K562 (cell line): Measurements from ENCODE around the gene SDK1. TPM values are rescaled to one million over a fixed set of nuclear protein-coding genes. Genes with fewer than 3 reads are reported as not detected.

ENCODE experiments used
- ATAC-seq: fragments of 200-7000 bp; cut with Tn5 transposase; 3 replicates; pipeline ENCODE4 v1.9.1; 2020; ENCODE audit warnings: moderate library complexity
- BruUV-seq: library from RNA; stranded (reverse); fragments of 400-500 nt; replicated peaks from 2 replicates; lab custom pipeline; 2021; lab: Mats Ljungman, UMichigan
- CTCF ChIA-PET: fragments of 300-600 bp; formaldehyde crosslinking; extraction: SDS; loops from one replicate; lab custom pipeline; 2021; ENCODE audit warnings: low intra/inter-chr PET ratio; lab: Yijun Ruan, JAX
- POLR2A ChIA-PET: fragments of 300-600, 350-650 bp; sonication (Branson Sonifier 250); formaldehyde crosslinking; extraction: SDS; loops from one replicate; lab custom pipeline; 2021; ENCODE audit warnings: antibody characterized with exemption, inconsistent platforms; lab: Yijun Ruan, JAX
- DNase-seq, 4 experiments: peaks; one replicate each; pipeline versions ENCODE4 v3.0.0 to v3.0.0-alpha.2; 2011 to 2018; ENCODE audit warnings: low spot score in 3 of 4, mixed read lengths in 3 of 4; ENCODE audit errors: extremely low read depth in 1 of 4
- FAIRE-seq: peaks from 2 replicates; lab custom pipeline; 2011; peaks lifted over from hg19 to GRCh38; lab: Jason Lieb, UNC
- H2AFZ ChIP-seq: 2 replicates; pipeline ENCODE4 v1.6.0; 2011; ENCODE audit warnings: low read depth, low read length, control low read depth, inconsistent platforms
- H3K27ac ChIP-seq: fragments of 200-600 bp; 3 replicates; pipeline ENCODE4 v1.8.0; 2011; ENCODE audit warnings: low read depth, mild to moderate bottlenecking, control low read depth, inconsistent platforms, low read length, moderate library complexity, mixed read lengths; ENCODE audit errors: extremely low read depth
- H3K27me3 ChIP-seq, 2 experiments: fragments of 300-600 bp in 1 of 2; 2 replicates in 1 of 2; 3 replicates in 1 of 2; pipeline versions ENCODE4 v1.6.0 to v1.8.0; 2011; ENCODE audit warnings: inconsistent platforms in 2 of 2, low read length in 2 of 2, mild to moderate bottlenecking in 1 of 2, mixed read lengths in 1 of 2, moderate library complexity in 1 of 2; ENCODE audit not compliant: control insufficient read depth in 2 of 2, insufficient read depth in 2 of 2
- H3K36me3 ChIP-seq: fragments of 300-600 bp; 3 replicates; pipeline ENCODE4 v1.8.0; 2011; ENCODE audit warnings: mild to moderate bottlenecking, low read length, inconsistent platforms; ENCODE audit not compliant: control insufficient read depth, insufficient read depth
- H3K4me1 ChIP-seq, 2 experiments: fragments of 200-600 bp in 1 of 2; replicated peaks in 1 of 2; 2 replicates in 1 of 2; 3 replicates in 1 of 2; pipeline versions ENCODE4 v1.5.1 to v1.8.0; 2011; ENCODE audit warnings: inconsistent platforms in 2 of 2, low read length in 2 of 2, mild to moderate bottlenecking in 1 of 2, mixed read lengths in 1 of 2, moderate library complexity in 1 of 2; ENCODE audit not compliant: control insufficient read depth in 2 of 2, insufficient read depth in 2 of 2
- H3K4me2 ChIP-seq: 2 replicates; pipeline ENCODE4 v1.6.1; 2011; ENCODE audit warnings: low read length, control low read depth, inconsistent platforms, mixed read lengths; ENCODE audit not compliant: insufficient read depth
- H3K4me3 ChIP-seq: fragments of 200-600 bp; sonication (generic), shearing (Covaris generic); 2 replicates; pipeline ENCODE4 v1.5.1; 2016; ENCODE audit warnings: control low read depth, inconsistent platforms
- H3K79me2 ChIP-seq: fragments of 200-600 bp; 3 replicates; pipeline ENCODE4 v1.8.0; 2011; ENCODE audit warnings: low read length, inconsistent platforms; ENCODE audit not compliant: control insufficient read depth, insufficient read depth
- H3K9ac ChIP-seq, 2 experiments: 2 replicates each; pipeline versions ENCODE4 v1.6.0 to v1.6.1; 2011; ENCODE audit warnings: low read depth in 2 of 2, low read length in 2 of 2, control low read depth in 1 of 2, inconsistent platforms in 1 of 2, mild to moderate bottlenecking in 1 of 2, mixed read lengths in 1 of 2; ENCODE audit not compliant: insufficient read depth in 1 of 2
- H3K9me1 ChIP-seq: one replicate; pipeline ENCODE4 v1.6.0; 2011; ENCODE audit warnings: inconsistent platforms, mild to moderate bottlenecking, low read length, moderate library complexity; ENCODE audit not compliant: control insufficient read depth, insufficient read depth
- H3K9me3 ChIP-seq: replicated peaks from 2 replicates; pipeline ENCODE4 v1.5.1; 2011; ENCODE audit warnings: low read depth, low read length, inconsistent platforms; ENCODE audit not compliant: control insufficient read depth, insufficient read depth
- H4K20me1 ChIP-seq: replicated peaks from 2 replicates; pipeline ENCODE4 v1.6.1; 2011; ENCODE audit warnings: low read length, inconsistent platforms, mixed read lengths; ENCODE audit not compliant: control insufficient read depth, insufficient read depth
- ATF3 ChIP-seq, 2 experiments: fragments of 450-650 bp in 1 of 2; sonication (generic) in 1 of 2; formaldehyde crosslinking in 1 of 2; IDR thresholded peaks in 1 of 2; conservative IDR thresholded peaks in 1 of 2; 2 replicates each; pipeline versions ENCODE4 v1.6.1 to v1.8.1; 2016 to 2023; ENCODE audit warnings: mild to moderate bottlenecking in 2 of 2, moderate library complexity in 2 of 2, inconsistent platforms in 1 of 2, missing genetic modification reagents in 1 of 2
- JUND ChIP-seq, 2 experiments: IDR thresholded peaks; 2 replicates in 1 of 2; 3 replicates in 1 of 2; pipeline ENCODE4 v1.6.1; 2011; ENCODE audit warnings: borderline replicate concordance in 2 of 2, low read depth in 2 of 2, low read length in 2 of 2, improper control_type of control experiment in 1 of 2, missing biosample characterization in 1 of 2, missing genetic modification characterization in 1 of 2, missing genetic modification reagents in 1 of 2
- TCF3 ChIP-seq: sonication (generic); formaldehyde crosslinking; IDR thresholded peaks from 2 replicates; pipeline ENCODE4 v1.4.0; 2020; ENCODE audit warnings: mild to moderate bottlenecking, missing genetic modification reagents
- WGBS: fragments of 100-300 bp; shearing (Covaris generic); methylation state at CpG from one replicate; pipeline ENCODE4 v1.1.6; 2016; ENCODE audit warnings: low coverage, mixed read lengths; ENCODE audit not compliant: insufficient coverage; ENCODE audit errors: missing lambda C conversion rate; 5-methylcytosine and 5-hydroxymethylcytosine counted together
- in situ Hi-C: fragments of 300-500 bp; cut with MboI; formaldehyde crosslinking; loops from 4 replicates; pipeline ENCODE4 v1.15.0; 2018; ENCODE audit warnings: inconsistent platforms, mixed read lengths
- intact Hi-C: fragments of 100-400 bp; cut with micrococcal nuclease; formaldehyde crosslinking; loops from 2 replicates; pipeline ENCODE4 v1.14.2; 2022
- polyA plus RNA-seq, 8 experiments: library from polyadenylated mRNA; depleted of rRNA in 4 of 8; stranded (reverse) in 5 of 8; unstranded in 3 of 8; fragments of >200 nt; fragmentation: Nextera tagmentation in 2 of 8; fragmentation: Illumina TruSeq in 1 of 8; extraction: Ambion mirVana in 2 of 8; extraction: Trizol in 1 of 8; gene quantifications; 2 replicates each; pipeline versions ENCODE4 v1.2.1 to v1.2.3, GENCODE V29; 2011 to 2014; ENCODE audit warnings: inconsistent platforms in 1 of 8, missing spikeins in 1 of 8
- total RNA-seq, 7 experiments: library from RNA; depleted of rRNA in 6 of 7; stranded (reverse); fragments of >200 nt in 6 of 7; fragmentation: Illumina TruSeq in 2 of 7; extraction: Trizol in 2 of 7; gene quantifications; 2 replicates each; pipeline versions ENCODE4 v1.2.1 to v1.2.3, GENCODE V29; 2011 to 2021; ENCODE audit warnings: low replicate concordance in 1 of 7

SDK1 gene
- total and polyA plus RNA-seq, 9 of the 15 experiments (the other 6 are each of a cell fraction or from before 2014, with no cell fraction given) = 0.16 TPM; not detected in 8

GRCh38 chr7:4237296-4238235 lies 936.5 kb downstream of the SDK1 start:
- Histone ChIP-seq H3K9ac (no peak overlapping the region), H3K9me3 (no peaks in the 10 kb centered on the region), H3K36me3 (no peaks in the 10 kb centered on the region), H3K4me1 (0 out of 5 replicates have a peak, but pooled peaks cover 0 to 3% of the 10 kb centered on the region in 2 experiments), H2AFZ (no peak overlapping the region), H3K9me1 (no peaks in the 10 kb centered on the region), H4K20me1 (no peaks in the 10 kb centered on the region; the same call in 1 of the 2 replicates), H3K27ac (no peak overlapping the region), H3K79me2 (no peaks in the 10 kb centered on the region), H3K27me3 (peaks cover 3 to 78% of the 10 kb centered on the region in 2 experiments; a peak in 3 of 5 replicates), H3K4me3 (no peak overlapping the region), H3K4me2 (no peak overlapping the region)
- no TSS peak for BruUV-seq
- DNase-seq = peak in 1 of 4 experiments; percentile 6
- intact Hi-C loops = no loop called here
- ChIA-PET CTCF (no interaction called here), POLR2A (no interaction called here)
- no peak for ATAC-seq
- in situ Hi-C loops = no loop called here
- TF ChIP-seq ATF3 (IDR thresholded peaks at IDR 0.05) (peak; percentile 17; the same call in 1 of the 2 replicates), ATF3 (CRISPR knock-in tag; conservative IDR thresholded peaks at IDR 0.05) (no peak), TCF3 (CRISPR knock-in tag) (no peak), JUND (IDR thresholded peaks at IDR 0.05; ENCODE audit: borderline replicate concordance, low read depth, low read length) (peak; percentile 45), JUND (tag; IDR thresholded peaks at IDR 0.05; ENCODE audit: borderline replicate concordance, low read depth, low read length) (peak; percentile 43; the same call in 1 of the 3 replicates)
- WGBS = under 1% methylated on average over 25 of the region's 25 CpGs
- FAIRE-seq = no peak
